H9 (cell line): ENCODE data around the gene RASSF7. TPM values are rescaled to one million over a fixed set of nuclear protein-coding genes. Genes with fewer than 3 reads are reported as not detected.

Experiments
- DNase-seq: peaks from one replicate; pipeline ENCODE4 v3.0.0-alpha.2; 2017
- H2AFZ ChIP-seq: one replicate; pipeline ENCODE4 v1.6.1; 2013; ENCODE audit warnings: mild to moderate bottlenecking, low read length, control low read depth, moderate library complexity
- H2AK5ac ChIP-seq: 2 replicates; pipeline ENCODE4 v1.6.1; 2013; ENCODE audit warnings: low read length, control low read depth, mixed read lengths; ENCODE audit not compliant: insufficient read length
- H2BK120ac ChIP-seq: one replicate; pipeline ENCODE4 v1.6.1; 2013; ENCODE audit warnings: low read depth, mild to moderate bottlenecking, low read length, control low read depth, inconsistent platforms; ENCODE audit not compliant: poor library complexity, severe bottlenecking
- H2BK12ac ChIP-seq: 2 replicates; pipeline ENCODE4 v1.6.1; 2013; ENCODE audit warnings: low read length, control low read depth, mixed read lengths, low read depth; ENCODE audit not compliant: insufficient read length
- H2BK15ac ChIP-seq: 2 replicates; pipeline ENCODE4 v1.6.1; 2013; ENCODE audit warnings: low read depth, low read length, control low read depth
- H2BK20ac ChIP-seq: one replicate; pipeline ENCODE4 v1.6.1; 2013; ENCODE audit warnings: low read depth, mild to moderate bottlenecking, low read length, control low read depth, inconsistent platforms; ENCODE audit not compliant: poor library complexity, severe bottlenecking
- H2BK5ac ChIP-seq: 2 replicates; pipeline ENCODE4 v1.6.1; 2013; ENCODE audit warnings: low read length, control low read depth, mixed read lengths; ENCODE audit not compliant: insufficient read length
- H3K14ac ChIP-seq: 2 replicates; pipeline ENCODE4 v1.6.1; 2013; ENCODE audit warnings: low read length, control low read depth; ENCODE audit not compliant: insufficient read depth
- H3K18ac ChIP-seq: 2 replicates; pipeline ENCODE4 v1.6.1; 2013; ENCODE audit warnings: low read depth, mild to moderate bottlenecking, mixed read lengths, low read length, control low read depth; ENCODE audit not compliant: insufficient read length
- H3K23ac ChIP-seq: 2 replicates; pipeline ENCODE4 v1.6.1; 2013; ENCODE audit warnings: low read length, control low read depth, mixed read lengths, low read depth; ENCODE audit not compliant: insufficient read length
- H3K23me2 ChIP-seq: 2 replicates; pipeline ENCODE4 v1.6.1; 2013; ENCODE audit warnings: low read depth, mild to moderate bottlenecking, mixed read lengths, low read length, control low read depth; ENCODE audit not compliant: insufficient read length, poor library complexity, severe bottlenecking
- H3K27ac ChIP-seq: 2 replicates; pipeline ENCODE4 v1.5.1; 2013; ENCODE audit warnings: low read length, control low read depth, mixed read lengths, low read depth; ENCODE audit not compliant: insufficient read length
- H3K27me3 ChIP-seq: 2 replicates; pipeline ENCODE4 v1.6.1; 2013; ENCODE audit warnings: low read length, control low read depth, inconsistent platforms; ENCODE audit not compliant: insufficient read depth
- H3K4ac ChIP-seq: 2 replicates; pipeline ENCODE4 v1.6.1; 2013; ENCODE audit warnings: low read depth, mild to moderate bottlenecking, control low read depth, inconsistent platforms, low read length, moderate library complexity
- H3K4me1 ChIP-seq: 2 replicates; pipeline ENCODE4 v1.6.1; 2013; ENCODE audit warnings: low read length, control low read depth, inconsistent platforms; ENCODE audit not compliant: insufficient read depth
- H3K4me2 ChIP-seq: 2 replicates; pipeline ENCODE4 v1.6.1; 2013; ENCODE audit warnings: low read length, control low read depth, mixed read lengths; ENCODE audit not compliant: insufficient read length, insufficient read depth
- H3K56ac ChIP-seq: 2 replicates; pipeline ENCODE4 v1.6.1; 2013; ENCODE audit warnings: low read depth, mild to moderate bottlenecking, mixed read lengths, low read length, control low read depth; ENCODE audit not compliant: insufficient read length
- H3K79me1 ChIP-seq: 2 replicates; pipeline ENCODE4 v1.6.1; 2013; ENCODE audit warnings: low read depth, mild to moderate bottlenecking, moderate library complexity, low read length, control low read depth, inconsistent platforms; ENCODE audit not compliant: insufficient read depth, poor library complexity, severe bottlenecking
- H3K79me2 ChIP-seq: 2 replicates; pipeline ENCODE4 v1.6.1; 2013; ENCODE audit warnings: low read length, control low read depth, inconsistent platforms; ENCODE audit not compliant: insufficient read depth
- H3K9ac ChIP-seq: 2 replicates; pipeline ENCODE4 v1.6.1; 2013; ENCODE audit warnings: low read length, control low read depth, mixed read lengths; ENCODE audit not compliant: insufficient read length; ENCODE audit errors: extremely low read depth
- H3K9me3 ChIP-seq: one replicate; pipeline ENCODE4 v1.6.1; 2013; ENCODE audit warnings: low read depth, low read length, inconsistent platforms; ENCODE audit not compliant: control insufficient read depth
- H3T11ph ChIP-seq: one replicate; pipeline ENCODE4 v1.6.1; 2013; ENCODE audit warnings: mild to moderate bottlenecking, low read length, control low read depth, inconsistent platforms
- H4K20me1 ChIP-seq: one replicate; pipeline ENCODE4 v1.6.1; 2013; ENCODE audit not compliant: control insufficient read depth, insufficient read length, insufficient read depth
- H4K5ac ChIP-seq: 2 replicates; pipeline ENCODE4 v1.6.1; 2013; ENCODE audit warnings: low read depth, mild to moderate bottlenecking, mixed read lengths, low read length, control low read depth; ENCODE audit not compliant: insufficient read length
- H4K8ac ChIP-seq: replicated peaks from 2 replicates; pipeline ENCODE4 v1.6.1; 2013; ENCODE audit warnings: low read length, control low read depth, mixed read lengths, low read depth; ENCODE audit not compliant: insufficient read length
- H4K91ac ChIP-seq: 2 replicates; pipeline ENCODE4 v1.6.1; 2013; ENCODE audit warnings: low read depth, mild to moderate bottlenecking, moderate library complexity, mixed read lengths, low read length, control low read depth; ENCODE audit not compliant: insufficient read length
- H3K27ac Mint-ChIP-seq, 3 experiments: 2 replicates in 2 of 3; 3 replicates in 1 of 3; pipeline ENCODE4 v1.8.0; 2020 to 2021; ENCODE audit warnings: mixed read lengths in 3 of 3, mild to moderate bottlenecking in 1 of 3, moderate library complexity in 1 of 3
- H3K27me3 Mint-ChIP-seq: 2 replicates; pipeline ENCODE4 v1.8.0; 2021; ENCODE audit warnings: low read depth, mild to moderate bottlenecking, moderate library complexity, mixed read lengths
- H3K36me3 Mint-ChIP-seq, 3 experiments: 2 replicates in 2 of 3; 3 replicates in 1 of 3; pipeline ENCODE4 v1.8.0; 2020 to 2021; ENCODE audit warnings: low read depth in 3 of 3, mixed read lengths in 3 of 3; ENCODE audit not compliant: insufficient read depth in 1 of 3
- H3K4me1 Mint-ChIP-seq, 2 experiments: 2 replicates each; pipeline ENCODE4 v1.8.0; 2020; ENCODE audit warnings: mixed read lengths in 2 of 2
- H3K4me3 Mint-ChIP-seq, 2 experiments: 2 replicates in 1 of 2; 3 replicates in 1 of 2; pipeline ENCODE4 v1.8.0; 2020 to 2021; ENCODE audit warnings: mild to moderate bottlenecking in 2 of 2, mixed read lengths in 2 of 2, moderate library complexity in 1 of 2
- H3K9me3 Mint-ChIP-seq, 2 experiments: 2 replicates in 1 of 2; 3 replicates in 1 of 2; pipeline ENCODE4 v1.8.0; 2020; ENCODE audit warnings: mild to moderate bottlenecking in 2 of 2, mixed read lengths in 2 of 2, moderate library complexity in 1 of 2
- WGBS: extraction: QIAGEN DNeasy Blood & Tissue Kit; methylation state at CpG from one replicate; pipeline ENCODE4 v1.1.7; 2013; ENCODE audit warnings: missing lambda C conversion rate, low lambda C conversion rate, mixed read lengths; ENCODE audit not compliant: insufficient read length; ENCODE audit errors: extremely low coverage; 5-methylcytosine and 5-hydroxymethylcytosine counted together
- total RNA-seq: library from RNA; stranded (reverse); gene quantifications from 2 replicates; pipeline ENCODE4 v1.2.1, GENCODE V29; 2021
- TF ChIP-seq, protein P1 (sequence below): fragments of 200-600 bp; sonication (generic); conservative IDR thresholded peaks from 3 replicates; pipeline ENCODE4 v1.8.0; 2021; ENCODE audit warnings: antibody characterized with exemption, mild to moderate bottlenecking

The RASSF7 gene
- total RNA-seq, 1 experiment from 2014 or later = 26.3 TPM

- Histone ChIP-seq H4K20me1 (no peaks in the 10 kb centered on the region), H2BK120ac (no peak overlapping the region), H2AFZ (no peak overlapping the region), H3K18ac (no peak overlapping the region), H3K4me2 (no peak overlapping the region), H2BK12ac (no peak overlapping the region), H2BK5ac (no peak overlapping the region), H3K27me3 (no peaks in the 10 kb centered on the region), H4K8ac (no peak overlapping the region), H3K79me2 (no peaks in the 10 kb centered on the region), H3K4ac (no peak overlapping the region), H3K9me3 (no peaks in the 10 kb centered on the region), H2BK20ac (no peak overlapping the region), H3T11ph (no peak overlapping the region), H3K23me2 (peaks cover 10% of the 10 kb centered on the region), H3K23ac (no peak overlapping the region), H4K91ac (no peak overlapping the region), H3K27ac (no peak overlapping the region), H3K14ac (no peak overlapping the region), H4K5ac (no peak overlapping the region), H3K79me1 (no peaks in the 10 kb centered on the region), H2AK5ac (no peak overlapping the region), H3K56ac (no peak overlapping the region), H2BK15ac (no peak overlapping the region), H3K4me1 (no peaks in the 10 kb centered on the region), H3K9ac (no peak overlapping the region)
- Mint-ChIP-seq H3K27me3 (peaks cover 2% of the 10 kb centered on the region; the same call in 1 of the 2 replicates), H3K4me3 (peak overlapping the region in 1 of 2 experiments; percentile 9; a peak in 1 of 5 replicates), H3K4me1 (peaks cover 20 to 32% of the 10 kb centered on the region in 2 experiments), H3K36me3 (peaks cover 0 to 11% (median 4%) of the 10 kb centered on the region in 3 experiments; a peak in 5 of 7 replicates), H3K9me3 (0 out of 5 replicates have a peak, but pooled peaks cover 0 to 2% of the 10 kb centered on the region in 2 experiments), H3K27ac (0 out of 7 replicates have a peak overlapping the region, but pooled peaks of 1 of the 3 experiments have one; percentile 47)
- TF ChIP-seq, protein P1, sequence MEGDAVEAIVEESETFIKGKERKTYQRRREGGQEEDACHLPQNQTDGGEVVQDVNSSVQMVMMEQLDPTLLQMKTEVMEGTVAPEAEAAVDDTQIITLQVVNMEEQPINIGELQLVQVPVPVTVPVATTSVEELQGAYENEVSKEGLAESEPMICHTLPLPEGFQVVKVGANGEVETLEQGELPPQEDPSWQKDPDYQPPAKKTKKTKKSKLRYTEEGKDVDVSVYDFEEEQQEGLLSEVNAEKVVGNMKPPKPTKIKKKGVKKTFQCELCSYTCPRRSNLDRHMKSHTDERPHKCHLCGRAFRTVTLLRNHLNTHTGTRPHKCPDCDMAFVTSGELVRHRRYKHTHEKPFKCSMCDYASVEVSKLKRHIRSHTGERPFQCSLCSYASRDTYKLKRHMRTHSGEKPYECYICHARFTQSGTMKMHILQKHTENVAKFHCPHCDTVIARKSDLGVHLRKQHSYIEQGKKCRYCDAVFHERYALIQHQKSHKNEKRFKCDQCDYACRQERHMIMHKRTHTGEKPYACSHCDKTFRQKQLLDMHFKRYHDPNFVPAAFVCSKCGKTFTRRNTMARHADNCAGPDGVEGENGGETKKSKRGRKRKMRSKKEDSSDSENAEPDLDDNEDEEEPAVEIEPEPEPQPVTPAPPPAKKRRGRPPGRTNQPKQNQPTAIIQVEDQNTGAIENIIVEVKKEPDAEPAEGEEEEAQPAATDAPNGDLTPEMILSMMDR = no peak
- DNase-seq = peak; percentile 58
- no CpG with 5 or more reads among the region's 12 CpGs for WGBS
Measured at GRCh38 chr11:565921-566509, 5.2 kb downstream of the RASSF7 start.
